NOMO-1 treated with DMSO at 0.1 percent for 48 hours (cell line): ENCODE data around the gene SPSB2.

Experiments used
- DNase-seq: peaks from one replicate; lab custom pipeline; 2025; ENCODE audit not compliant: unreplicated experiment; lab: John Stamatoyannopoulos, UW

Gene SPSB2

DNA sequence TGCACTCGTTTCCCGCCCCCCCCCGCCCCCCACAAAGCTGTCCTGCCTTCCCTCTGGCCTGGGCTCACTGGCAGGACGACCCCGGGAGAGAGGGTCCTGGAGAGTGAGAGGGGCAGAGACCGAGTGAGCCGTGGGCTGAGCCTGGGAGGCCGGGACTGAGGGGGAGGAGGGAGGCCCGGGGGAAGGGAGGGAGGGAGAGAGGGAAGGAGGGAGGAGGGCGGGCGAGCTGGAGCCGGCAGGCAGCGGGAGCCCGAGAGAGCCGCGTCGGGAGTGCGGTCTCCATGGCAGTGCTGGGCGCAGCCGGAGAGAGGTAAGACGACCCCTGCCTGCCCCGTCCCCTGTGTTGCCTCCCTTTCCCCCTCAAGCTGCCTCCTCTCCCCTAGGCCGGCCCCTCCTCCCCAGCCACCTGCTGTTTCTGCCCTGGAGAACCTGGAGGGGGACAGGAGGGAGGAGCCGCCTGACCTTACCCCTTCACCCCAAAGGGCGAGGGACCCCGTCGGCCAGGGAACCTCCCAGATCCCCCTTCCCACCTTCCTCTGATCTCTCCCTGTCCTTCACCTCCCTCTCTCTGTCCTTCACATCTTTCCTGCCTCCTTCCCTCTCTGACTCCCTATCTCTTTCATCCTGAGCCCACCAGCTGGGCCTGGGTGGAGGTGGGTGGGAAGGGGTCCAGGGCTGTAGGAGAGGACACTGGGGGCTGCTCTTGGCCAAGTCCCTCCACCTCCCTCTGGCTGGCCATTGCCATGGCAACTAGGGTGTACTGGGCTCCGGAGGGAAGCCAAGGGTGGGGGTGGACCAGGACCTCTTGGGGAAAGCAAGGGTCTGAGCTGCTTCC lies 51.3 kb downstream of the SPSB2 start, which contains the start of gene GPR162:
TSS of gene GPR162 (plus strand) at position 231 of the 835 bp plus-strand sequence. CDS start 2,078 bp downstream, outside the sequence.
- DNase-seq: no peak
